HEK293 (cell line): Measurements from ENCODE around the gene UBE2C.

Experiments used
- GLIS1 ChIP-seq: fragments of 450-650 bp; formaldehyde crosslinking; IDR thresholded peaks from 2 replicates; pipeline ENCODE4 v1.5.1; 2016; ENCODE audit warnings: missing biosample characterization, missing genetic modification characterization
- HOXA7 ChIP-seq: sonication (generic); formaldehyde crosslinking; IDR thresholded peaks from 2 replicates; pipeline ENCODE4 v1.8.1; 2022; ENCODE audit warnings: missing genetic modification reagents, borderline replicate concordance
- HOXC10 ChIP-seq: sonication (generic); formaldehyde crosslinking; IDR thresholded peaks from 2 replicates; pipeline ENCODE4 v1.8.1; 2023; ENCODE audit warnings: mild to moderate bottlenecking, missing genetic modification reagents
- KLF1 ChIP-seq: fragments of 450-650 bp; formaldehyde crosslinking; IDR thresholded peaks from 2 replicates; pipeline ENCODE4 v1.5.1; 2016; ENCODE audit warnings: missing biosample characterization, missing genetic modification characterization
- KLF9 ChIP-seq: fragments of 450-650 bp; formaldehyde crosslinking; IDR thresholded peaks from 2 replicates; pipeline ENCODE4 v1.5.1; 2016; ENCODE audit warnings: missing biosample characterization, missing genetic modification characterization, low read depth
- ZEB2 ChIP-seq: fragments of 450-650 bp; formaldehyde crosslinking; IDR thresholded peaks from 2 replicates; pipeline ENCODE4 v1.5.1; 2016; ENCODE audit warnings: missing biosample characterization, missing genetic modification characterization
- ZNF133 ChIP-seq: fragments of 450-650 bp; formaldehyde crosslinking; IDR thresholded peaks from 2 replicates; pipeline ENCODE4 v1.5.1; 2016; ENCODE audit warnings: missing biosample characterization, missing genetic modification characterization
- ZNF140 ChIP-seq: fragments of 450-650 bp; formaldehyde crosslinking; IDR thresholded peaks from 2 replicates; pipeline ENCODE4 v1.5.1; 2016; ENCODE audit warnings: missing biosample characterization, missing genetic modification characterization
- ZNF184 ChIP-seq: fragments of 450-650 bp; IDR thresholded peaks from 2 replicates; pipeline ENCODE4 v1.5.1; 2018; ENCODE audit warnings: missing biosample characterization, mild to moderate bottlenecking, missing genetic modification characterization
- ZNF19 ChIP-seq: fragments of 450-650 bp; formaldehyde crosslinking; IDR thresholded peaks from 2 replicates; pipeline ENCODE4; 2016; ENCODE audit warnings: missing biosample characterization, missing genetic modification characterization, low read depth
- ZNF202 ChIP-seq: fragments of 450-650 bp; formaldehyde crosslinking; IDR thresholded peaks from 2 replicates; pipeline ENCODE4 v1.5.1; 2016; ENCODE audit warnings: missing biosample characterization, missing genetic modification characterization, borderline replicate concordance
- ZNF214 ChIP-seq: fragments of 450-650 bp; formaldehyde crosslinking; IDR thresholded peaks from 2 replicates; pipeline ENCODE4 v1.5.1; 2017; ENCODE audit warnings: missing biosample characterization, mild to moderate bottlenecking, missing genetic modification characterization, borderline replicate concordance
- ZNF354C ChIP-seq: fragments of 450-650 bp; formaldehyde crosslinking; IDR thresholded peaks from 2 replicates; pipeline ENCODE4 v1.5.1; 2016; ENCODE audit warnings: missing biosample characterization, missing genetic modification characterization, low read depth, borderline replicate concordance
- ZNF366 ChIP-seq: fragments of 450-650 bp; formaldehyde crosslinking; conservative IDR thresholded peaks from 2 replicates; pipeline ENCODE4 v1.5.1; 2016; ENCODE audit warnings: missing biosample characterization, missing genetic modification characterization
- ZNF521 ChIP-seq: fragments of 450-650 bp; formaldehyde crosslinking; IDR thresholded peaks from 2 replicates; pipeline ENCODE4 v1.5.1; 2017; ENCODE audit warnings: missing biosample characterization, mild to moderate bottlenecking, missing genetic modification characterization
- ZNF529 ChIP-seq: fragments of 450-650 bp; formaldehyde crosslinking; IDR thresholded peaks from 2 replicates; pipeline ENCODE4 v1.5.1; 2017; ENCODE audit warnings: missing genetic modification characterization, missing biosample characterization; ENCODE audit not compliant: insufficient replicate concordance
- ZNF560 ChIP-seq: fragments of 450-650 bp; formaldehyde crosslinking; IDR thresholded peaks from 2 replicates; pipeline ENCODE4 v1.5.1; 2017; ENCODE audit warnings: missing biosample characterization, missing genetic modification characterization, borderline replicate concordance
- ZNF596 ChIP-seq: fragments of 450-650 bp; IDR thresholded peaks from 2 replicates; pipeline ENCODE4 v1.5.0; 2018; ENCODE audit warnings: missing biosample characterization, mild to moderate bottlenecking, missing genetic modification characterization, moderate library complexity
- TF ChIP-seq, protein P1 (sequence below): fragments of 450-650 bp; formaldehyde crosslinking; IDR thresholded peaks from 2 replicates; pipeline ENCODE4 v1.5.1; 2016; ENCODE audit warnings: missing biosample characterization, missing genetic modification characterization
- TF ChIP-seq, protein P2 (sequence below): fragments of 450-650 bp; formaldehyde crosslinking; IDR thresholded peaks from 2 replicates; pipeline ENCODE4 v1.5.1; 2017; ENCODE audit warnings: missing biosample characterization, mild to moderate bottlenecking, missing genetic modification characterization, moderate library complexity
- TF ChIP-seq, protein P3 (sequence below): fragments of 450-650 bp; formaldehyde crosslinking; IDR thresholded peaks from 2 replicates; pipeline ENCODE4 v1.5.1; 2016; ENCODE audit warnings: missing biosample characterization, missing genetic modification characterization, low read depth
- TF ChIP-seq, protein P4 (sequence below): fragments of 450-650 bp; formaldehyde crosslinking; optimal IDR thresholded peaks from 2 replicates; pipeline ENCODE3; 2016; ENCODE audit warnings: missing biosample characterization, mild to moderate bottlenecking, missing genetic modification characterization
- TF ChIP-seq, protein P5 (sequence below): fragments of 450-650 bp; formaldehyde crosslinking; IDR thresholded peaks from 2 replicates; pipeline ENCODE4 v1.5.1; 2017; ENCODE audit warnings: missing biosample characterization, missing genetic modification characterization
- TF ChIP-seq, protein P6 (sequence below): fragments of 450-650 bp; formaldehyde crosslinking; IDR thresholded peaks from 2 replicates; pipeline ENCODE4 v1.5.1; 2016; ENCODE audit warnings: missing biosample characterization, missing genetic modification characterization

UBE2C gene

DNA sequence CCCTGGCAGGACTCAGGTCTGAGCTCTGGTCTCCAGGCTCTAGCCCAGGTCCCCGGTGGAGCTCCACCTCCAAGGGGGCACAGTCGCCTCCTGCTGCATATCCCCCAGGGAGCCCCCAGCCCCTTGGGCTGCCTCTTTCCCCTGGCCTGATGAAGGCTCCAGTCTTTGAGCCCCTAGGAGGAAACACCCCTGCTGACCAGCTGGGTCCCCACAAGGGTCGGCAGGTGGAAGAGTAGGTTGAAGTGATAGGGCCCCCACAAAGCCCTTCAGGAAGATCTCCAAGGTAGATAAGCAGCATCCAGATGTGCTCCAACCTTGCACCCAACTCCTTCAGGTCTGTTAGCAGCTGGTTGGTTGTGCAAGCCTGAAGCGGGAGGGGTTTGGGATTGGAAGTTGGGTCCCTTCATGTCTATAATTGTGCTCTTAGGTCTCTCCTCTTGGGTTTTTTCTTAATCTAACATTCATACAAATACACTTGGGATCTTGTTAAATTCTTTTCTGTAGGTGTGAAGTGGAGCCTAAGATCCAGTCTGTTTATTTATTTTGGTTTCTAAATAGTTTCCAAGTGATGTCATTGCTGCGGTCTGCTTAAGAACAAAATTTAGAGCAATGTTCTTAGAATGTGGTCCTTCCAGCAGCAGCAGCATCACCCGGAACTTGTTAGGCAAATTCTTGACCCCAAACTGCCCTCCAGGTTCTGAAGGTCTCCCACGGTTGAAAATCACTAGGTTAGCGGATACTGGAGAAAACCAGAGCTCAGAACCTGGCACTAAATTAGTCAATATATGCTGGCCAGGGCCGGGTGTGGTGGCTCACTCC, 5.1 kb downstream of the UBE2C start (continued):
- TF ChIP-seq KLF1 (tag by site-specific recombination) (peak; percentile 12; the same call in 1 of the 2 replicates), HOXC10 (CRISPR knock-in tag) (no peak), ZNF133 (tag by site-specific recombination) (no peak), GLIS1 (tag by site-specific recombination) (peak; percentile 96), ZNF140 (tag by site-specific recombination) (no peak), ZNF354C (no peak), ZNF19 (tag by site-specific recombination) (no peak), ZNF202 (tag by site-specific recombination) (no peak), ZNF366 (peak; percentile 69), ZNF529 (tag by site-specific recombination) (no peak), KLF9 (tag by site-specific recombination) (no peak), ZNF521 (no peak), ZNF596 (tag by site-specific recombination) (no peak), ZNF560 (tag by site-specific recombination) (no peak), ZEB2 (tag by site-specific recombination) (peak; percentile 71; the same call in 1 of the 2 replicates), ZNF184 (no peak), HOXA7 (no peak), ZNF214 (tag by site-specific recombination) (no peak)
- TF ChIP-seq, protein P1, sequence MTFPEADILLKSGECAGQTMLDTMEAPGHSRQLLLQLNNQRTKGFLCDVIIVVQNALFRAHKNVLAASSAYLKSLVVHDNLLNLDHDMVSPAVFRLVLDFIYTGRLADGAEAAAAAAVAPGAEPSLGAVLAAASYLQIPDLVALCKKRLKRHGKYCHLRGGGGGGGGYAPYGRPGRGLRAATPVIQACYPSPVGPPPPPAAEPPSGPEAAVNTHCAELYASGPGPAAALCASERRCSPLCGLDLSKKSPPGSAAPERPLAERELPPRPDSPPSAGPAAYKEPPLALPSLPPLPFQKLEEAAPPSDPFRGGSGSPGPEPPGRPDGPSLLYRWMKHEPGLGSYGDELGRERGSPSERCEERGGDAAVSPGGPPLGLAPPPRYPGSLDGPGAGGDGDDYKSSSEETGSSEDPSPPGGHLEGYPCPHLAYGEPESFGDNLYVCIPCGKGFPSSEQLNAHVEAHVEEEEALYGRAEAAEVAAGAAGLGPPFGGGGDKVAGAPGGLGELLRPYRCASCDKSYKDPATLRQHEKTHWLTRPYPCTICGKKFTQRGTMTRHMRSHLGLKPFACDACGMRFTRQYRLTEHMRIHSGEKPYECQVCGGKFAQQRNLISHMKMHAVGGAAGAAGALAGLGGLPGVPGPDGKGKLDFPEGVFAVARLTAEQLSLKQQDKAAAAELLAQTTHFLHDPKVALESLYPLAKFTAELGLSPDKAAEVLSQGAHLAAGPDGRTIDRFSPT (tag by site-specific recombination), result no peak
- TF ChIP-seq, protein P2, sequence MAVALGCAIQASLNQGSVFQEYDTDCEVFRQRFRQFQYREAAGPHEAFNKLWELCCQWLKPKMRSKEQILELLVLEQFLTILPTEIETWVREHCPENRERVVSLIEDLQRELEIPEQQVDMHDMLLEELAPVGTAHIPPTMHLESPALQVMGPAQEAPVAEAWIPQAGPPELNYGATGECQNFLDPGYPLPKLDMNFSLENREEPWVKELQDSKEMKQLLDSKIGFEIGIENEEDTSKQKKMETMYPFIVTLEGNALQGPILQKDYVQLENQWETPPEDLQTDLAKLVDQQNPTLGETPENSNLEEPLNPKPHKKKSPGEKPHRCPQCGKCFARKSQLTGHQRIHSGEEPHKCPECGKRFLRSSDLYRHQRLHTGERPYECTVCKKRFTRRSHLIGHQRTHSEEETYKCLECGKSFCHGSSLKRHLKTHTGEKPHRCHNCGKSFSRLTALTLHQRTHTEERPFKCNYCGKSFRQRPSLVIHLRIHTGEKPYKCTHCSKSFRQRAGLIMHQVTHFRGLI (tag by site-specific recombination), result no peak
- TF ChIP-seq, protein P3, sequence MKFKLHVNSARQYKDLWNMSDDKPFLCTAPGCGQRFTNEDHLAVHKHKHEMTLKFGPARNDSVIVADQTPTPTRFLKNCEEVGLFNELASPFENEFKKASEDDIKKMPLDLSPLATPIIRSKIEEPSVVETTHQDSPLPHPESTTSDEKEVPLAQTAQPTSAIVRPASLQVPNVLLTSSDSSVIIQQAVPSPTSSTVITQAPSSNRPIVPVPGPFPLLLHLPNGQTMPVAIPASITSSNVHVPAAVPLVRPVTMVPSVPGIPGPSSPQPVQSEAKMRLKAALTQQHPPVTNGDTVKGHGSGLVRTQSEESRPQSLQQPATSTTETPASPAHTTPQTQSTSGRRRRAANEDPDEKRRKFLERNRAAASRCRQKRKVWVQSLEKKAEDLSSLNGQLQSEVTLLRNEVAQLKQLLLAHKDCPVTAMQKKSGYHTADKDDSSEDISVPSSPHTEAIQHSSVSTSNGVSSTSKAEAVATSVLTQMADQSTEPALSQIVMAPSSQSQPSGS (tag by site-specific recombination), result peak; percentile 59; the same call in 1 of the 2 replicates
- TF ChIP-seq, protein P4, sequence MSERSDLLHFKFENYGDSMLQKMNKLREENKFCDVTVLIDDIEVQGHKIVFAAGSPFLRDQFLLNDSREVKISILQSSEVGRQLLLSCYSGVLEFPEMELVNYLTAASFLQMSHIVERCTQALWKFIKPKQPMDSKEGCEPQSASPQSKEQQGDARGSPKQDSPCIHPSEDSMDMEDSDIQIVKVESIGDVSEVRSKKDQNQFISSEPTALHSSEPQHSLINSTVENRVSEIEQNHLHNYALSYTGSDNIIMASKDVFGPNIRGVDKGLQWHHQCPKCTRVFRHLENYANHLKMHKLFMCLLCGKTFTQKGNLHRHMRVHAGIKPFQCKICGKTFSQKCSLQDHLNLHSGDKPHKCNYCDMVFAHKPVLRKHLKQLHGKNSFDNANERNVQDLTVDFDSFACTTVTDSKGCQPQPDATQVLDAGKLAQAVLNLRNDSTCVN (tag by site-specific recombination), result no peak
- TF ChIP-seq, protein P5, sequence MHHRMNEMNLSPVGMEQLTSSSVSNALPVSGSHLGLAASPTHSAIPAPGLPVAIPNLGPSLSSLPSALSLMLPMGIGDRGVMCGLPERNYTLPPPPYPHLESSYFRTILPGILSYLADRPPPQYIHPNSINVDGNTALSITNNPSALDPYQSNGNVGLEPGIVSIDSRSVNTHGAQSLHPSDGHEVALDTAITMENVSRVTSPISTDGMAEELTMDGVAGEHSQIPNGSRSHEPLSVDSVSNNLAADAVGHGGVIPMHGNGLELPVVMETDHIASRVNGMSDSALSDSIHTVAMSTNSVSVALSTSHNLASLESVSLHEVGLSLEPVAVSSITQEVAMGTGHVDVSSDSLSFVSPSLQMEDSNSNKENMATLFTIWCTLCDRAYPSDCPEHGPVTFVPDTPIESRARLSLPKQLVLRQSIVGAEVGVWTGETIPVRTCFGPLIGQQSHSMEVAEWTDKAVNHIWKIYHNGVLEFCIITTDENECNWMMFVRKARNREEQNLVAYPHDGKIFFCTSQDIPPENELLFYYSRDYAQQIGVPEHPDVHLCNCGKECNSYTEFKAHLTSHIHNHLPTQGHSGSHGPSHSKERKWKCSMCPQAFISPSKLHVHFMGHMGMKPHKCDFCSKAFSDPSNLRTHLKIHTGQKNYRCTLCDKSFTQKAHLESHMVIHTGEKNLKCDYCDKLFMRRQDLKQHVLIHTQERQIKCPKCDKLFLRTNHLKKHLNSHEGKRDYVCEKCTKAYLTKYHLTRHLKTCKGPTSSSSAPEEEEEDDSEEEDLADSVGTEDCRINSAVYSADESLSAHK (tag by site-specific recombination), result no peak
- TF ChIP-seq, protein P6, sequence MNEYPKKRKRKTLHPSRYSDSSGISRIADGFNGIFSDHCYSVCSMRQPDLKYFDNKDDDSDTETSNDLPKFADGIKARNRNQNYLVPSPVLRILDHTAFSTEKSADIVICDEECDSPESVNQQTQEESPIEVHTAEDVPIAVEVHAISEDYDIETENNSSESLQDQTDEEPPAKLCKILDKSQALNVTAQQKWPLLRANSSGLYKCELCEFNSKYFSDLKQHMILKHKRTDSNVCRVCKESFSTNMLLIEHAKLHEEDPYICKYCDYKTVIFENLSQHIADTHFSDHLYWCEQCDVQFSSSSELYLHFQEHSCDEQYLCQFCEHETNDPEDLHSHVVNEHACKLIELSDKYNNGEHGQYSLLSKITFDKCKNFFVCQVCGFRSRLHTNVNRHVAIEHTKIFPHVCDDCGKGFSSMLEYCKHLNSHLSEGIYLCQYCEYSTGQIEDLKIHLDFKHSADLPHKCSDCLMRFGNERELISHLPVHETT (tag by site-specific recombination), result peak; percentile 54; the same call in 1 of the 2 replicates
